Measurements from ENCODE around the gene PKNOX2.

The PKNOX2 gene

DNA sequence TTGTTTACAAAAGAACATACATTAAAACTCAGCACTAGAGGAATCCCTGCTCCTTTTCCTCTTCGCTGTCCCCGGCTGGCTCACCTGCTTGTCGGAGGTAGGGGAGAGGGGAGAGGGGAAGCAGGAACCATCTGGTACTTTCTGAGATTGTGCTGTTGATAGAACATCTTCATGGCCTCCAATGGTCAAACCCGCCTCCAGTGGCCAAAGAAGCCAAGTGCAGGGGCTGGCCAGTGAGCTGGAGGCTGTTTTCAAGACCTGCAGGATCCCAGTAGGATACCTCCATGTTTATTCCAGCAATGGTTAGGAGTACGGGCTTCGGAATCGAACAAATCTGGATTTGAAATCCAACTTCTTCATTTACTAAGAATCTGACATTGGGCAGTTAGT, 92.6 kb downstream of the PKNOX2 start:
- peak; percentile 27 for TF ChIP-seq CTCF (IDR thresholded peaks at IDR 0.05; ENCODE audit: low read length, missing control alignments)
- H3K4me3 ChIP-seq (replicated peaks; ENCODE audit: low read depth, low read length), result no peak overlapping the region
- no peak for DNase-seq (ENCODE audit: low read depth)

- TF ChIP-seq CTCF (IDR thresholded peaks at IDR 0.05; ENCODE audit: low read length, missing control alignments), result no peak
- no peak overlapping the region for H3K4me3 ChIP-seq (replicated peaks; ENCODE audit: low read depth, low read length)
- no peak for DNase-seq (ENCODE audit: low read depth)
Measured at GRCh38 chr11:125257751-125258150, 93.2 kb downstream of the PKNOX2 start.

DNA sequence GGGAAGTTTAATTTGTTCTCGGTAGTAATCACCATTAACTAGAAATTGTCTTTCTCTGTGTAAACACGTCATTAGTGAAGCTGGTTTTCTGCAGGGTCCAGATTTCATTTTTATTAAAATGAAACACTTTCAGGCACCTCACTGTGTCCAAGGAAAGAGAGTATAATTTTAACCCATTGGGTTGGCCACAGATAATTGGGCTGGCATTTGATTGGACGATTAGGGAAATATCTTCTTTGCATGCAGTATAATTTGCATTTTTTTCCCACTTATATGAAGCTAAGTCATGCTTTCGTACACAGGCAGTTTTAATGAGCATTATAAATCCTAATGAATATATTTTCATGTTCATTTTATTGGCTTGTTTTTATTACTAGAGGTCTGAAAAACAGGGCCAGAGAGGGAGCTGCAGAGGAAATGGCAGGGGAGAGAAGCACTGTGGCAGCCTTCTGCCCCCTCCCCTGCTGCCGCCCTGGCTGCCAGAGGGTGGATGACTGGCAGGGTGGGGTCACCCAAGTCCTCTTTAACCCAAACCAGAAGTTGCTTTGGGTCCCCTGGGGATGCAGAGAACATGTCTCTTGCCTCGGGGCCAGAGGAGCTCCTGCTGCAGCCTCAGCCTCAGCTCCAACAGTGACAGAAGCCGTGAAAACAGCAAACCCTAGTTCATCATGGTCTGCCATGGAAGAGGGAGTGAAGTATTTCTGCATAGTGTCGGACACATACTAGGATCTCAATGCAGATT, 93.9 kb downstream of the PKNOX2 start:
- DNase-seq (ENCODE audit: low read depth), result no peak
- no peak for TF ChIP-seq CTCF (IDR thresholded peaks at IDR 0.05; ENCODE audit: low read length, missing control alignments)
- H3K4me3 ChIP-seq (replicated peaks; ENCODE audit: low read depth, low read length), result no peak overlapping the region

GRCh38 chr11:125261588-125261987, 97.0 kb downstream of the PKNOX2 start:
- no peak for TF ChIP-seq CTCF (IDR thresholded peaks at IDR 0.05; ENCODE audit: low read length, missing control alignments)
- no peak for DNase-seq (ENCODE audit: low read depth)
- no peak overlapping the region for H3K4me3 ChIP-seq (replicated peaks; ENCODE audit: low read depth, low read length)

- DNase-seq (ENCODE audit: low read depth), result no peak
- no peak for TF ChIP-seq CTCF (IDR thresholded peaks at IDR 0.05; ENCODE audit: low read length, missing control alignments)
- H3K4me3 ChIP-seq (replicated peaks; ENCODE audit: low read depth, low read length), result no peak overlapping the region
Measured at GRCh38 chr11:125262194-125262829, 97.8 kb downstream of the PKNOX2 start.

GRCh38 chr11:125262830-125263218, 98.3 kb downstream of the PKNOX2 start:
- no peak overlapping the region for H3K4me3 ChIP-seq (replicated peaks; ENCODE audit: low read depth, low read length)
- DNase-seq (ENCODE audit: low read depth), result peak; percentile 50
- no peak for TF ChIP-seq CTCF (IDR thresholded peaks at IDR 0.05; ENCODE audit: low read length, missing control alignments)

Measured in fibroblast of pulmonary artery (primary cell).